HCT116 (cell line): ENCODE data around the gene LIPG.

Experiments
- EGR1 ChIP-seq: IDR thresholded peaks from 2 replicates; pipeline ENCODE4 v1.6.1; 2012; ENCODE audit warnings: low read depth
- EZH2 ChIP-seq: fragments of 200-600 bp; sonication (generic); IDR thresholded peaks from 2 replicates; pipeline ENCODE4 v1.6.1; 2017; ENCODE audit warnings: antibody characterized with exemption, mixed run types
- EZH2phosphoT487 ChIP-seq: fragments of 200-600 bp; IDR thresholded peaks from 2 replicates; pipeline ENCODE4 v1.6.1; 2018; ENCODE audit warnings: antibody characterized with exemption, borderline replicate concordance
- FOSL1 ChIP-seq: IDR thresholded peaks from 2 replicates; pipeline ENCODE4 v1.6.1; 2012; ENCODE audit warnings: low read depth
- JUND ChIP-seq: IDR thresholded peaks from 2 replicates; pipeline ENCODE4 v1.6.1; 2012
- POLR2A ChIP-seq: IDR thresholded peaks from 2 replicates; pipeline ENCODE4 v1.7.0; 2011; ENCODE audit warnings: borderline replicate concordance; ENCODE audit not compliant: insufficient read depth, insufficient read length; ENCODE audit errors: extremely low read depth
- POLR2AphosphoS5 ChIP-seq: IDR thresholded peaks from 2 replicates; pipeline ENCODE4 v1.6.1; 2011; ENCODE audit warnings: mild to moderate bottlenecking, low read depth, low read length, moderate library complexity
- SIN3A ChIP-seq: IDR thresholded peaks from 2 replicates; pipeline ENCODE4 v1.6.1; 2012; ENCODE audit warnings: low read depth
- SP1 ChIP-seq: IDR thresholded peaks from 2 replicates; pipeline ENCODE4 v1.6.1; 2012; ENCODE audit warnings: low read depth
- TCF7L2 ChIP-seq: IDR thresholded peaks from 2 replicates; pipeline ENCODE4 v1.7.0; 2011; ENCODE audit warnings: borderline replicate concordance, inconsistent platforms; ENCODE audit not compliant: insufficient read depth, insufficient read length; ENCODE audit errors: extremely low read depth
- YY1 ChIP-seq: IDR thresholded peaks from 2 replicates; pipeline ENCODE4 v1.6.1; 2011; ENCODE audit warnings: low read length, low read depth, moderate library complexity, mild to moderate bottlenecking; ENCODE audit not compliant: insufficient replicate concordance; ENCODE audit errors: extremely low read depth
- TF ChIP-seq, protein P1 (sequence below), 3 experiments: fragments of 200-600 bp in 1 of 3; sonication (generic) in 1 of 3; IDR thresholded peaks in 2 of 3; conservative IDR thresholded peaks in 1 of 3; 2 replicates each; pipeline ENCODE4 v1.5.1; 2012 to 2017; ENCODE audit warnings: low read depth in 2 of 3, low read length in 2 of 3, antibody characterized with exemption in 1 of 3, borderline replicate concordance in 1 of 3, control low read depth in 1 of 3, mild to moderate bottlenecking in 1 of 3, mixed read lengths in 1 of 3, mixed run types in 1 of 3, moderate library complexity in 1 of 3; ENCODE audit not compliant: insufficient read depth in 1 of 3
- TF ChIP-seq, protein P2 (sequence below): IDR thresholded peaks from 2 replicates; pipeline ENCODE4 v1.6.1; 2012; ENCODE audit warnings: low read depth
- TF ChIP-seq, protein P3 (sequence below): IDR thresholded peaks from 2 replicates; pipeline ENCODE4 v1.6.1; 2011; ENCODE audit warnings: mild to moderate bottlenecking, low read length, moderate library complexity; ENCODE audit not compliant: insufficient replicate concordance; ENCODE audit errors: extremely low read depth

DNA sequence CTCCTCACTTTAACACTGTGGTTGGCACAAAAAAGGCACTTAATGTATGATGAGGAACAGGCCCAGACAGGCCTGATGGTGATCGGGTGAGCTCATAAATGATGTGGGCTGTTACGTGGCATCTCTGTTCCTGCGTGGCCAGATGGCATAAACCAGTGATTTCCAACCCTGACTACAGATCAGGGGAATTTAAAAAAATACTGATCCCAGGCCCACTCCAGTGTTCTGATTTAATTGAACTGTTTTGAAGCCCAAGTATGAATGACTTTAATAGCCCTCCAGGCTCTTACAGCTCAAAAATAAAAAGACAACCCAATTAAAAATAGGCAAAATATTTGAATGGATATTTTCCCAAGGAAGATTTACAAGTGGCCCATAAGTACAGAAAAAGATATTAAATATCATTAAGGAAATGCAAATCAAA lies 48.2 kb downstream of the LIPG start:
- TF ChIP-seq, protein P1, sequence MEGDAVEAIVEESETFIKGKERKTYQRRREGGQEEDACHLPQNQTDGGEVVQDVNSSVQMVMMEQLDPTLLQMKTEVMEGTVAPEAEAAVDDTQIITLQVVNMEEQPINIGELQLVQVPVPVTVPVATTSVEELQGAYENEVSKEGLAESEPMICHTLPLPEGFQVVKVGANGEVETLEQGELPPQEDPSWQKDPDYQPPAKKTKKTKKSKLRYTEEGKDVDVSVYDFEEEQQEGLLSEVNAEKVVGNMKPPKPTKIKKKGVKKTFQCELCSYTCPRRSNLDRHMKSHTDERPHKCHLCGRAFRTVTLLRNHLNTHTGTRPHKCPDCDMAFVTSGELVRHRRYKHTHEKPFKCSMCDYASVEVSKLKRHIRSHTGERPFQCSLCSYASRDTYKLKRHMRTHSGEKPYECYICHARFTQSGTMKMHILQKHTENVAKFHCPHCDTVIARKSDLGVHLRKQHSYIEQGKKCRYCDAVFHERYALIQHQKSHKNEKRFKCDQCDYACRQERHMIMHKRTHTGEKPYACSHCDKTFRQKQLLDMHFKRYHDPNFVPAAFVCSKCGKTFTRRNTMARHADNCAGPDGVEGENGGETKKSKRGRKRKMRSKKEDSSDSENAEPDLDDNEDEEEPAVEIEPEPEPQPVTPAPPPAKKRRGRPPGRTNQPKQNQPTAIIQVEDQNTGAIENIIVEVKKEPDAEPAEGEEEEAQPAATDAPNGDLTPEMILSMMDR (IDR thresholded peaks at IDR 0.05 in 2 of 3, conservative IDR thresholded peaks at IDR 0.05 in 1 of 3; ENCODE audit: borderline replicate concordance in 1 of 3, insufficient read depth in 1 of 3, low read depth in 2 of 3, low read length in 2 of 3), result no peak
- TF ChIP-seq POLR2AphosphoS5 (no peak), TCF7L2 (no peak), EGR1 (no peak), EZH2phosphoT487 (no peak), FOSL1 (no peak), POLR2A (no peak), SIN3A (no peak), SP1 (no peak), YY1 (no peak), JUND (no peak), EZH2 (no peak)
- TF ChIP-seq, protein P2, sequence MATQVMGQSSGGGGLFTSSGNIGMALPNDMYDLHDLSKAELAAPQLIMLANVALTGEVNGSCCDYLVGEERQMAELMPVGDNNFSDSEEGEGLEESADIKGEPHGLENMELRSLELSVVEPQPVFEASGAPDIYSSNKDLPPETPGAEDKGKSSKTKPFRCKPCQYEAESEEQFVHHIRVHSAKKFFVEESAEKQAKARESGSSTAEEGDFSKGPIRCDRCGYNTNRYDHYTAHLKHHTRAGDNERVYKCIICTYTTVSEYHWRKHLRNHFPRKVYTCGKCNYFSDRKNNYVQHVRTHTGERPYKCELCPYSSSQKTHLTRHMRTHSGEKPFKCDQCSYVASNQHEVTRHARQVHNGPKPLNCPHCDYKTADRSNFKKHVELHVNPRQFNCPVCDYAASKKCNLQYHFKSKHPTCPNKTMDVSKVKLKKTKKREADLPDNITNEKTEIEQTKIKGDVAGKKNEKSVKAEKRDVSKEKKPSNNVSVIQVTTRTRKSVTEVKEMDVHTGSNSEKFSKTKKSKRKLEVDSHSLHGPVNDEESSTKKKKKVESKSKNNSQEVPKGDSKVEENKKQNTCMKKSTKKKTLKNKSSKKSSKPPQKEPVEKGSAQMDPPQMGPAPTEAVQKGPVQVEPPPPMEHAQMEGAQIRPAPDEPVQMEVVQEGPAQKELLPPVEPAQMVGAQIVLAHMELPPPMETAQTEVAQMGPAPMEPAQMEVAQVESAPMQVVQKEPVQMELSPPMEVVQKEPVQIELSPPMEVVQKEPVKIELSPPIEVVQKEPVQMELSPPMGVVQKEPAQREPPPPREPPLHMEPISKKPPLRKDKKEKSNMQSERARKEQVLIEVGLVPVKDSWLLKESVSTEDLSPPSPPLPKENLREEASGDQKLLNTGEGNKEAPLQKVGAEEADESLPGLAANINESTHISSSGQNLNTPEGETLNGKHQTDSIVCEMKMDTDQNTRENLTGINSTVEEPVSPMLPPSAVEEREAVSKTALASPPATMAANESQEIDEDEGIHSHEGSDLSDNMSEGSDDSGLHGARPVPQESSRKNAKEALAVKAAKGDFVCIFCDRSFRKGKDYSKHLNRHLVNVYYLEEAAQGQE, result no peak
- TF ChIP-seq, protein P3, sequence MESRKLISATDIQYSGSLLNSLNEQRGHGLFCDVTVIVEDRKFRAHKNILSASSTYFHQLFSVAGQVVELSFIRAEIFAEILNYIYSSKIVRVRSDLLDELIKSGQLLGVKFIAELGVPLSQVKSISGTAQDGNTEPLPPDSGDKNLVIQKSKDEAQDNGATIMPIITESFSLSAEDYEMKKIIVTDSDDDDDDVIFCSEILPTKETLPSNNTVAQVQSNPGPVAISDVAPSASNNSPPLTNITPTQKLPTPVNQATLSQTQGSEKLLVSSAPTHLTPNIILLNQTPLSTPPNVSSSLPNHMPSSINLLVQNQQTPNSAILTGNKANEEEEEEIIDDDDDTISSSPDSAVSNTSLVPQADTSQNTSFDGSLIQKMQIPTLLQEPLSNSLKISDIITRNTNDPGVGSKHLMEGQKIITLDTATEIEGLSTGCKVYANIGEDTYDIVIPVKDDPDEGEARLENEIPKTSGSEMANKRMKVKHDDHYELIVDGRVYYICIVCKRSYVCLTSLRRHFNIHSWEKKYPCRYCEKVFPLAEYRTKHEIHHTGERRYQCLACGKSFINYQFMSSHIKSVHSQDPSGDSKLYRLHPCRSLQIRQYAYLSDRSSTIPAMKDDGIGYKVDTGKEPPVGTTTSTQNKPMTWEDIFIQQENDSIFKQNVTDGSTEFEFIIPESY, result no peak
